NT2/D1 (cell line): ENCODE measurements around the gene RCAN1.

Source experiments
- SUZ12 ChIP-seq: IDR thresholded peaks from 2 replicates; pipeline ENCODE4 v1.6.1; 2011; ENCODE audit not compliant: insufficient read length, insufficient read depth; ENCODE audit errors: extremely low read depth
- YY1 ChIP-seq: IDR thresholded peaks from 2 replicates; pipeline ENCODE4 v1.6.1; 2011; ENCODE audit not compliant: insufficient read length, insufficient read depth
- ZNF274 ChIP-seq: IDR thresholded peaks from 2 replicates; pipeline ENCODE4 v1.6.1; 2011; ENCODE audit warnings: mild to moderate bottlenecking, low read depth, low read length

GRCh38 chr21:34514576-34515115 is 100.3 kb downstream of the RCAN1 start:
- no peak for TF ChIP-seq SUZ12
- TF ChIP-seq YY1, result no peak
- no peak for TF ChIP-seq ZNF274
